K562 (cell line): ENCODE data around the gene SMARCD2. TPM values are rescaled to one million over a fixed set of nuclear protein-coding genes. Genes with fewer than 3 reads are reported as not detected.

Experiments used
- ATF2 ChIP-seq: sonication (generic); formaldehyde crosslinking; IDR thresholded peaks from 2 replicates; pipeline ENCODE4 v1.8.1; 2022; ENCODE audit warnings: missing genetic modification reagents
- CCAR2 ChIP-seq: fragments of 200-400 bp; formaldehyde crosslinking; IDR thresholded peaks from 2 replicates; pipeline ENCODE4 v1.6.1; 2017; ENCODE audit warnings: mild to moderate bottlenecking, low read depth, low read length
- FOXA3 ChIP-seq, 2 experiments: fragments of 450-650 bp in 1 of 2; sonication (generic) in 1 of 2; formaldehyde crosslinking; IDR thresholded peaks in 1 of 2; conservative IDR thresholded peaks in 1 of 2; 2 replicates each; pipeline versions ENCODE4 v1.4.0 to v1.8.0; 2020 to 2022; ENCODE audit warnings: mild to moderate bottlenecking in 2 of 2, missing genetic modification reagents in 1 of 2
- MLLT1 ChIP-seq, 2 experiments: fragments of 450-650 bp; IDR thresholded peaks; 2 replicates each; pipeline ENCODE4 v1.6.1; 2016
- PHB2 ChIP-seq: fragments of 450-650 bp; IDR thresholded peaks from 2 replicates; pipeline ENCODE4 v1.6.1; 2017; ENCODE audit warnings: low read depth
- POLR2A ChIP-seq: fragments of 450-650 bp; conservative IDR thresholded peaks from 2 replicates; pipeline ENCODE4 v1.6.1; 2016
- POLR2G ChIP-seq: fragments of 200-400 bp; formaldehyde crosslinking; IDR thresholded peaks from 2 replicates; pipeline ENCODE4 v1.6.1; 2017; ENCODE audit warnings: low read depth, mild to moderate bottlenecking, antibody characterized with exemption, low read length, moderate library complexity
- RFX1 ChIP-seq: fragments of 450-650 bp; IDR thresholded peaks from 2 replicates; pipeline ENCODE4 v1.6.1; 2016; ENCODE audit warnings: mild to moderate bottlenecking, moderate library complexity
- SMAD3 ChIP-seq: fragments of 450-650 bp; formaldehyde crosslinking; conservative IDR thresholded peaks from 2 replicates; pipeline ENCODE4 v1.4.0; 2020; ENCODE audit warnings: mild to moderate bottlenecking
- STAG1 ChIP-seq: sonication (generic); formaldehyde crosslinking; IDR thresholded peaks from 2 replicates; pipeline ENCODE4 v1.5.0; 2020; ENCODE audit warnings: missing genetic modification reagents, borderline replicate concordance
- VEZF1 ChIP-seq: fragments of 200-800 bp; sonication (Bioruptor generic); IDR thresholded peaks from 2 replicates; pipeline ENCODE4 v1.6.1; 2017; ENCODE audit warnings: missing genetic modification characterization, missing compliant biosample characterization
- YY1 ChIP-seq, 3 experiments: IDR thresholded peaks; 2 replicates each; pipeline ENCODE4 v1.6.1; 2011; ENCODE audit warnings: low read length in 2 of 3, mild to moderate bottlenecking in 2 of 3, moderate library complexity in 2 of 3, borderline replicate concordance in 1 of 3, control low read depth in 1 of 3, low read depth in 1 of 3; ENCODE audit not compliant: insufficient read depth in 3 of 3, insufficient replicate concordance in 2 of 3, control insufficient read depth in 1 of 3, insufficient read length in 1 of 3; ENCODE audit errors: extremely low read depth in 1 of 3
- ZKSCAN8 ChIP-seq: fragments of 200-800 bp; sonication (Bioruptor generic); IDR thresholded peaks from 2 replicates; pipeline ENCODE4 v1.6.1; 2016; ENCODE audit warnings: missing genetic modification characterization, missing compliant biosample characterization
- ZNF140 ChIP-seq: fragments of 250-450 bp; sonication (Bioruptor Pico); IDR thresholded peaks from 2 replicates; pipeline ENCODE4 v1.8.0; 2021; ENCODE audit warnings: moderate library complexity, mild to moderate bottlenecking, inconsistent platforms
- ZNF277 ChIP-seq: fragments of 250-450 bp; sonication (Bioruptor Pico); IDR thresholded peaks from 2 replicates; pipeline ENCODE4 v1.8.0; 2022; ENCODE audit warnings: inconsistent platforms, mild to moderate bottlenecking, moderate library complexity, borderline replicate concordance
- ZNF384 ChIP-seq: IDR thresholded peaks from 2 replicates; pipeline ENCODE4 v1.6.1; 2012; ENCODE audit warnings: low read depth, low read length, improper control_type of control experiment
- ZNF518B ChIP-seq: fragments of 250-450 bp; sonication (Bioruptor Pico); IDR thresholded peaks from 2 replicates; pipeline ENCODE4 v1.5.0; 2021; ENCODE audit warnings: mild to moderate bottlenecking, moderate library complexity
- polyA plus RNA-seq, 8 experiments: library from polyadenylated mRNA; depleted of rRNA in 4 of 8; stranded (reverse) in 5 of 8; unstranded in 3 of 8; fragments of >200 nt; fragmentation: Nextera tagmentation in 2 of 8; fragmentation: Illumina TruSeq in 1 of 8; extraction: Ambion mirVana in 2 of 8; extraction: Trizol in 1 of 8; gene quantifications; 2 replicates each; pipeline versions ENCODE4 v1.2.1 to v1.2.3, GENCODE V29; 2011 to 2014; ENCODE audit warnings: inconsistent platforms in 1 of 8, missing spikeins in 1 of 8
- total RNA-seq, 7 experiments: library from RNA; depleted of rRNA in 6 of 7; stranded (reverse); fragments of >200 nt in 6 of 7; fragmentation: Illumina TruSeq in 2 of 7; extraction: Trizol in 2 of 7; gene quantifications; 2 replicates each; pipeline versions ENCODE4 v1.2.1 to v1.2.3, GENCODE V29; 2011 to 2021; ENCODE audit warnings: low replicate concordance in 1 of 7

SMARCD2 gene
- total and polyA plus RNA-seq, 9 of the 15 experiments (the other 6 are each of a cell fraction or from before 2014, with no cell fraction given): 1.7 to 114 (median 90.3) TPM

- peak in 1 of 2 experiments; percentile 56; a peak in 1 of 4 replicates for TF ChIP-seq MLLT1 (IDR thresholded peaks at IDR 0.05)
- no peak for TF ChIP-seq PHB2
- no peak for TF ChIP-seq ZNF277 (CRISPR knock-in tag)
- peak; percentile 40; the same call in 1 of the 2 replicates for TF ChIP-seq POLR2A
- TF ChIP-seq ATF2: no peak
- no peak for TF ChIP-seq STAG1
- no peak for TF ChIP-seq ZKSCAN8 (CRISPR knock-in tag)
- TF ChIP-seq ZNF518B (CRISPR knock-in tag): no peak
- no peak for TF ChIP-seq FOXA3 (CRISPR knock-in tag; conservative IDR thresholded peaks at IDR 0.05 in 1 of 2, IDR thresholded peaks at IDR 0.05 in 1 of 2)
- TF ChIP-seq YY1 (IDR thresholded peaks at IDR 0.05; ENCODE audit: borderline replicate concordance in 1 of 3, control insufficient read depth in 1 of 3, extremely low read depth in 1 of 3, insufficient read depth in 3 of 3, insufficient read length in 1 of 3, insufficient replicate concordance in 2 of 3, low read depth in 1 of 3, low read length in 2 of 3): peak in 1 of 3 experiments; percentile 12
- no peak for TF ChIP-seq SMAD3
- TF ChIP-seq POLR2G: peak; percentile 59
- TF ChIP-seq CCAR2: no peak
- peak; percentile 62 for TF ChIP-seq RFX1
- no peak for TF ChIP-seq VEZF1 (CRISPR knock-in tag)
- no peak for TF ChIP-seq ZNF384
- TF ChIP-seq ZNF140 (CRISPR knock-in tag): no peak
Observed at GRCh38 chr17:63817736-63818385, 24.6 kb downstream of the SMARCD2 start (continued).
